ENCODE data around the gene MAPK8IP3. TPM values are rescaled to one million over a fixed set of nuclear protein-coding genes. Genes with fewer than 3 reads are reported as not detected.
"Not testable (repeated sequence)": the region's sequence is repeated elsewhere in the genome, so short reads cannot be mapped to it uniquely, and the experiment has no call there.

The MAPK8IP3 gene
- total RNA-seq, 1 donor from 2014 or later: 44.9 TPM

GRCh38 chr16:1710811-1711507, 5.0 kb downstream of the MAPK8IP3 start:
- no peaks in the 10 kb centered on the region for H3K27me3 ChIP-seq
- no peak overlapping the region for H3K27ac ChIP-seq
- no peak for TF ChIP-seq POLR2AphosphoS5 (IDR thresholded peaks at IDR 0.05; ENCODE audit: insufficient read depth in 1 of 2, low read depth in 1 of 2)
- no peak for TF ChIP-seq POLR2A (IDR thresholded peaks at IDR 0.05)
- TF ChIP-seq CTCF (IDR thresholded peaks at IDR 0.05): no peak
- no peak for DNase-seq (ENCODE audit: extremely low spot score in 2 of 2)
- intact Hi-C loops (cut with DNase I): no loop called here
- H3K4me1 ChIP-seq: peaks cover 52% of the 10 kb centered on the region
- no peak overlapping the region for H3K4me3 ChIP-seq
- H3K36me3 ChIP-seq: no peaks in the 10 kb centered on the region
- no peaks in the 10 kb centered on the region for H3K9me3 ChIP-seq

GRCh38 chr16:1712791-1713261, 6.8 kb downstream of the MAPK8IP3 start:
- no peaks in the 10 kb centered on the region for H3K27me3 ChIP-seq
- H3K27ac ChIP-seq: no peak overlapping the region
- TF ChIP-seq POLR2A (IDR thresholded peaks at IDR 0.05): no peak
- no peak for TF ChIP-seq CTCF (IDR thresholded peaks at IDR 0.05)
- no peak for TF ChIP-seq POLR2AphosphoS5 (IDR thresholded peaks at IDR 0.05; ENCODE audit: insufficient read depth in 1 of 2, low read depth in 1 of 2)

GRCh38 chr16:1713331-1713730, 7.3 kb downstream of the MAPK8IP3 start:
- H3K4me1 ChIP-seq: peaks cover 34% of the 10 kb centered on the region
- no peaks in the 10 kb centered on the region for H3K36me3 ChIP-seq
- H3K4me3 ChIP-seq: no peak overlapping the region
- H3K27me3 ChIP-seq: no peaks in the 10 kb centered on the region
- TF ChIP-seq CTCF (IDR thresholded peaks at IDR 0.05) (no peak), POLR2AphosphoS5 (IDR thresholded peaks at IDR 0.05; ENCODE audit: insufficient read depth in 1 of 2, low read depth in 1 of 2) (no peak), POLR2A (IDR thresholded peaks at IDR 0.05) (no peak)
- no peak overlapping the region for H3K27ac ChIP-seq
- H3K9me3 ChIP-seq: no peaks in the 10 kb centered on the region
- intact Hi-C loops (cut with DNase I): no loop called here
- DNase-seq (ENCODE audit: extremely low spot score in 2 of 2): no peak

More at GRCh38 chr16:1712791-1713261, 6.8 kb downstream of the MAPK8IP3 start:
- intact Hi-C loops (cut with DNase I): no loop called here
- H3K4me1 ChIP-seq: peaks cover 39% of the 10 kb centered on the region
- no peaks in the 10 kb centered on the region for H3K36me3 ChIP-seq
- no peaks in the 10 kb centered on the region for H3K9me3 ChIP-seq
- no peak overlapping the region for H3K4me3 ChIP-seq
- DNase-seq (ENCODE audit: extremely low spot score in 2 of 2): no peak

GRCh38 chr16:1713933-1714332, 7.9 kb downstream of the MAPK8IP3 start:
- intact Hi-C loops (cut with DNase I): no loop called here
- TF ChIP-seq POLR2A (IDR thresholded peaks at IDR 0.05) (no peak), POLR2AphosphoS5 (IDR thresholded peaks at IDR 0.05; ENCODE audit: insufficient read depth in 1 of 2, low read depth in 1 of 2) (no peak), CTCF (IDR thresholded peaks at IDR 0.05) (no peak)
- Histone ChIP-seq H3K4me3 (no peak overlapping the region), H3K9me3 (no peaks in the 10 kb centered on the region), H3K4me1 (peaks cover 28% of the 10 kb centered on the region), H3K36me3 (no peaks in the 10 kb centered on the region), H3K27ac (no peak overlapping the region), H3K27me3 (no peaks in the 10 kb centered on the region)
- DNase-seq (ENCODE audit: extremely low spot score in 2 of 2): no peak

GRCh38 chr16:1715220-1715619, 9.2 kb downstream of the MAPK8IP3 start:
- intact Hi-C loops (cut with DNase I): no loop called here
- Histone ChIP-seq H3K4me3 (no peak overlapping the region), H3K36me3 (no peaks in the 10 kb centered on the region), H3K27ac (no peak overlapping the region), H3K27me3 (no peaks in the 10 kb centered on the region), H3K9me3 (no peaks in the 10 kb centered on the region), H3K4me1 (peaks cover 20% of the 10 kb centered on the region)
- TF ChIP-seq CTCF (IDR thresholded peaks at IDR 0.05): no peak
- no peak for TF ChIP-seq POLR2AphosphoS5 (IDR thresholded peaks at IDR 0.05; ENCODE audit: insufficient read depth in 1 of 2, low read depth in 1 of 2)
- TF ChIP-seq POLR2A (IDR thresholded peaks at IDR 0.05): no peak
- DNase-seq (ENCODE audit: extremely low spot score in 2 of 2): no peak

GRCh38 chr16:1718236-1718635, 12.2 kb downstream of the MAPK8IP3 start:
- H3K9me3 ChIP-seq, H3K36me3 ChIP-seq: not testable (repeated sequence)
- peaks cover 32% of the 10 kb centered on the region for H3K4me1 ChIP-seq

GRCh38 chr16:1719559-1720229, 13.7 kb downstream of the MAPK8IP3 start:
- intact Hi-C loops (cut with DNase I); H3K9me3 ChIP-seq; DNase-seq (ENCODE audit: extremely low spot score in 2 of 2); H3K27me3 ChIP-seq; H3K4me3 ChIP-seq; H3K36me3 ChIP-seq; H3K27ac ChIP-seq: not testable (repeated sequence)
- peaks cover 35% of the 10 kb centered on the region for H3K4me1 ChIP-seq

More at GRCh38 chr16:1718236-1718635, 12.2 kb downstream of the MAPK8IP3 start:
- H3K27ac ChIP-seq; intact Hi-C loops (cut with DNase I); H3K4me3 ChIP-seq; DNase-seq (ENCODE audit: extremely low spot score in 2 of 2); H3K27me3 ChIP-seq: not testable (repeated sequence)
